Kidney (tissue), 14 donors: ENCODE measurements around the gene ELOVL6. TPM values are rescaled to one million over a fixed set of nuclear protein-coding genes. Genes with fewer than 3 reads are reported as not detected.
"Not testable (repeated sequence)": the region's sequence is repeated elsewhere in the genome, so short reads cannot be mapped to it uniquely, and the experiment has no call there.

Experiments used
- DNase-seq, 5 donors: peaks; one replicate each; pipeline ENCODE4 v3.0.0-alpha.2; 2013 to 2020
- FAIRE-seq: peaks from 2 replicates; lab custom pipeline; 2012; peaks lifted over from hg19 to GRCh38; lab: Jason Lieb, UNC
- H3K27ac ChIP-seq, 2 donors: one replicate each; pipeline ENCODE4 v1.7.0; 2013; ENCODE audit warnings: low read depth in 2 of 2, low read length in 2 of 2, inconsistent platforms in 1 of 2
- H3K27me3 ChIP-seq: one replicate; pipeline ENCODE4 v1.7.1; 2013; ENCODE audit warnings: low read length, inconsistent platforms; ENCODE audit not compliant: control insufficient read depth, insufficient read depth
- H3K36me3 ChIP-seq, 3 donors: one replicate each; pipeline versions ENCODE4 v1.7.0 to v1.7.1; 2013; ENCODE audit warnings: low read length in 3 of 3, control low read depth in 1 of 3, inconsistent platforms in 1 of 3; ENCODE audit not compliant: insufficient read depth in 3 of 3, control insufficient read depth in 2 of 3
- H3K4me1 ChIP-seq, 3 donors: one replicate each; pipeline versions ENCODE4 v1.7.0 to v1.7.1; 2013; ENCODE audit warnings: low read length in 3 of 3, inconsistent platforms in 1 of 3, low read depth in 1 of 3; ENCODE audit not compliant: control insufficient read depth in 2 of 3, insufficient read depth in 2 of 3
- H3K4me3 ChIP-seq, 3 donors: one replicate each; pipeline versions ENCODE4 v1.7.0 to v1.8.1; 2013; ENCODE audit warnings: low read length in 3 of 3, control low read depth in 1 of 3, inconsistent platforms in 1 of 3
- H3K9ac ChIP-seq, 3 donors: one replicate each; pipeline versions ENCODE4 v1.7.0 to v1.7.1; 2013; ENCODE audit warnings: low read length in 3 of 3, control low read depth in 1 of 3, inconsistent platforms in 1 of 3
- H3K9me3 ChIP-seq, 3 donors: one replicate each; pipeline versions ENCODE4 v1.7.0 to v1.7.1; 2013; ENCODE audit warnings: low read length in 3 of 3, control low read depth in 1 of 3, inconsistent platforms in 1 of 3; ENCODE audit not compliant: control insufficient read depth in 2 of 3, insufficient read depth in 1 of 3
- CTCF ChIP-seq: IDR thresholded peaks from 3 replicates; pipeline ENCODE4 v1.5.1; 2012; ENCODE audit warnings: mild to moderate bottlenecking, moderate library complexity, borderline replicate concordance; ENCODE audit not compliant: insufficient read depth; ENCODE audit errors: extremely low read depth
- intact Hi-C: fragments of 100-400 bp; cut with DNase I; formaldehyde crosslinking; loops from one replicate; pipeline ENCODE4 v1.11.1; 2022
- polyA plus RNA-seq: library from polyadenylated mRNA; stranded (reverse); fragments of 350-450 nt; fragmentation: Illumina TruSeq; extraction: RNeasy Lipid Tissue Mini Kit (QIAGEN cat#74804); gene quantifications from one replicate; pipeline ENCODE4 v1.2.3, GENCODE V29; 2014; ENCODE audit warnings: low read depth, low replicate concordance; ENCODE audit not compliant: insufficient read depth
- total RNA-seq: library from RNA; stranded (reverse); fragmentation: NEBNext Ultra II Directional; extraction: Animal tissue kit (Norgen Biotek cat#: 25700); gene quantifications from one replicate; pipeline ENCODE4 v1.2.1, GENCODE V29; 2021
- donor health status: control.
- donor health status: control.
- donor health status: control.
- donor health status: control.
- donor health status: control.
- donor health status: DM: yes; HTN: yes; CAD: no.
- donor health status: Normal renal cell carcinoma (clear cell type).

ELOVL6 gene
- total and polyA plus RNA-seq, 2 donors from 2014 or later = 10.7 to 21.5 TPM

- Histone ChIP-seq H3K27me3 (no peaks in the 10 kb centered on the region), H3K9ac (no peak overlapping the region), H3K27ac (no peak overlapping the region), H3K4me3 (no peak overlapping the region), H3K36me3 (no peaks in the 10 kb centered on the region), H3K9me3 (no peaks in the 10 kb centered on the region), H3K4me1 (no peaks in the 10 kb centered on the region)
- FAIRE-seq (no peak), DNase-seq (no peak)
- no peak for TF ChIP-seq CTCF
- intact Hi-C loops = no loop called here
Observed at GRCh38 chr4:110042545-110043517, 155.6 kb downstream of the ELOVL6 start.

GRCh38 chr4:110041735-110042134 lies 156.7 kb downstream of the ELOVL6 start:
- intact Hi-C loops = no loop called here
- no peak overlapping the region for H3K4me3 ChIP-seq
- FAIRE-seq = no peak

GRCh38 chr4:110039164-110039563 lies 159.3 kb downstream of the ELOVL6 start:
- H3K4me1 ChIP-seq, H3K27me3 ChIP-seq, H3K9ac ChIP-seq, H3K4me3 ChIP-seq, FAIRE-seq, DNase-seq, H3K36me3 ChIP-seq, H3K9me3 ChIP-seq, H3K27ac ChIP-seq, intact Hi-C loops: not testable (repeated sequence)

More at GRCh38 chr4:110041735-110042134, 156.7 kb downstream of the ELOVL6 start:
- no peak overlapping the region for H3K27ac ChIP-seq
- no peaks in the 10 kb centered on the region for H3K27me3 ChIP-seq
- H3K4me1 ChIP-seq = no peaks in the 10 kb centered on the region
- no peak for DNase-seq
- H3K9me3 ChIP-seq = no peaks in the 10 kb centered on the region
- H3K36me3 ChIP-seq = no peaks in the 10 kb centered on the region
- no peak for TF ChIP-seq CTCF
- H3K9ac ChIP-seq = no peak overlapping the region

- FAIRE-seq = no peak
- Histone ChIP-seq H3K9me3 (no peaks in the 10 kb centered on the region), H3K36me3 (no peaks in the 10 kb centered on the region), H3K4me3 (no peak overlapping the region), H3K9ac (no peak overlapping the region), H3K27ac (no peak overlapping the region), H3K27me3 (no peaks in the 10 kb centered on the region), H3K4me1 (no peaks in the 10 kb centered on the region)
- intact Hi-C loops = no loop called here
- no peak for TF ChIP-seq CTCF
- no peak for DNase-seq
Observed at GRCh38 chr4:110034026-110034393, 164.4 kb downstream of the ELOVL6 start.
